Measurements from ENCODE around the gene PAF1. TPM values are rescaled to one million over a fixed set of nuclear protein-coding genes. Genes with fewer than 3 reads are reported as not detected.
A peak's percentile ranks its signal among the peaks of the same experiment; 100 is the strongest.

PAF1 gene
- total RNA-seq, 1 experiment from 2014 or later = 25.3 TPM

- H3K4me2 ChIP-seq (ENCODE audit: low read depth, low read length, poor library complexity, severe bottlenecking) = no peak overlapping the region
- no peaks in the 10 kb centered on the region for H3K9me3 ChIP-seq (ENCODE audit: low read length)
- H3K27me3 ChIP-seq (ENCODE audit: low read length) = no peaks in the 10 kb centered on the region
- H3K4me3 ChIP-seq (ENCODE audit: low read length) = no peak overlapping the region
- no peak overlapping the region for H2AFZ ChIP-seq (ENCODE audit: low read length)
- no peaks in the 10 kb centered on the region; the same call in 1 of the 2 replicates for H4K20me1 ChIP-seq (ENCODE audit: insufficient read depth, low read depth, low read length)
- no peak overlapping the region for H3K9ac ChIP-seq (ENCODE audit: low read length)
- peaks cover 16% of the 10 kb centered on the region; the same call in 1 of the 2 replicates for H3K36me3 ChIP-seq (ENCODE audit: insufficient read depth, low read length)
- no peaks in the 10 kb centered on the region for H3K9me2 ChIP-seq (replicated peaks; ENCODE audit: insufficient read depth, low read length)
- no peak overlapping the region for H3K27ac ChIP-seq (ENCODE audit: low read length)
- H3K79me2 ChIP-seq (ENCODE audit: low read length) = no peaks in the 10 kb centered on the region
- H3K4me1 ChIP-seq (ENCODE audit: low read length) = no peaks in the 10 kb centered on the region
- no peak for DNase-seq
Observed at GRCh38 chr19:39372941-39373340, 18.0 kb downstream of the PAF1 start.

- no peaks in the 10 kb centered on the region for H3K4me1 ChIP-seq (ENCODE audit: low read length)
- no peak overlapping the region for H3K27ac ChIP-seq (ENCODE audit: low read length)
- H3K27me3 ChIP-seq (ENCODE audit: low read length) = no peaks in the 10 kb centered on the region
- H4K20me1 ChIP-seq (ENCODE audit: insufficient read depth, low read depth, low read length) = no peaks in the 10 kb centered on the region; the same call in 1 of the 2 replicates
- peaks cover 16% of the 10 kb centered on the region; the same call in 1 of the 2 replicates for H3K36me3 ChIP-seq (ENCODE audit: insufficient read depth, low read length)
- H3K4me3 ChIP-seq (ENCODE audit: low read length) = no peak overlapping the region
- no peak overlapping the region for H3K4me2 ChIP-seq (ENCODE audit: low read depth, low read length, poor library complexity, severe bottlenecking)
- DNase-seq = no peak
- H2AFZ ChIP-seq (ENCODE audit: low read length) = no peak overlapping the region
- H3K9me3 ChIP-seq (ENCODE audit: low read length) = no peaks in the 10 kb centered on the region
- no peak overlapping the region for H3K9ac ChIP-seq (ENCODE audit: low read length)
- no peaks in the 10 kb centered on the region for H3K79me2 ChIP-seq (ENCODE audit: low read length)
- H3K9me2 ChIP-seq (replicated peaks; ENCODE audit: insufficient read depth, low read length) = no peaks in the 10 kb centered on the region
Observed at GRCh38 chr19:39372047-39372802, 18.7 kb downstream of the PAF1 start.

GRCh38 chr19:39370735-39371134 is 20.2 kb downstream of the PAF1 start:
- Histone ChIP-seq H3K4me1 (ENCODE audit: low read length) (no peaks in the 10 kb centered on the region), H3K79me2 (ENCODE audit: low read length) (no peaks in the 10 kb centered on the region), H3K27ac (ENCODE audit: low read length) (no peak overlapping the region), H2AFZ (ENCODE audit: low read length) (no peak overlapping the region), H3K9me3 (ENCODE audit: low read length) (no peaks in the 10 kb centered on the region), H3K9me2 (replicated peaks; ENCODE audit: insufficient read depth, low read length) (no peaks in the 10 kb centered on the region), H3K36me3 (ENCODE audit: insufficient read depth, low read length) (peaks cover 16% of the 10 kb centered on the region; the same call in 1 of the 2 replicates), H3K27me3 (ENCODE audit: low read length) (no peaks in the 10 kb centered on the region), H4K20me1 (ENCODE audit: insufficient read depth, low read depth, low read length) (peaks cover under 1% of the 10 kb centered on the region; the same call in 1 of the 2 replicates), H3K4me2 (ENCODE audit: low read depth, low read length, poor library complexity, severe bottlenecking) (no peak overlapping the region), H3K4me3 (ENCODE audit: low read length) (no peak overlapping the region), H3K9ac (ENCODE audit: low read length) (no peak overlapping the region)
- no peak for DNase-seq

GRCh38 chr19:39369200-39369599 is 21.7 kb downstream of the PAF1 start:
- H3K4me1 ChIP-seq (ENCODE audit: low read length) = no peaks in the 10 kb centered on the region
- no peaks in the 10 kb centered on the region for H3K9me3 ChIP-seq (ENCODE audit: low read length)
- no peaks in the 10 kb centered on the region for H3K9me2 ChIP-seq (replicated peaks; ENCODE audit: insufficient read depth, low read length)
- peaks cover 18% of the 10 kb centered on the region; the same call in 1 of the 2 replicates for H3K36me3 ChIP-seq (ENCODE audit: insufficient read depth, low read length)
- H3K27me3 ChIP-seq (ENCODE audit: low read length) = no peaks in the 10 kb centered on the region
- H3K27ac ChIP-seq (ENCODE audit: low read length) = no peak overlapping the region
- H2AFZ ChIP-seq (ENCODE audit: low read length) = no peak overlapping the region
- H3K4me2 ChIP-seq (ENCODE audit: low read depth, low read length, poor library complexity, severe bottlenecking) = no peak overlapping the region
- no peak for DNase-seq
- no peaks in the 10 kb centered on the region for H3K79me2 ChIP-seq (ENCODE audit: low read length)
- H3K4me3 ChIP-seq (ENCODE audit: low read length) = no peak overlapping the region
- 0 out of 2 replicates have a peak, but pooled peaks cover 4% of the 10 kb centered on the region for H4K20me1 ChIP-seq (ENCODE audit: insufficient read depth, low read depth, low read length)
- no peak overlapping the region for H3K9ac ChIP-seq (ENCODE audit: low read length)

GRCh38 chr19:39365531-39365930 is 25.4 kb downstream of the PAF1 start:
- no peak for DNase-seq
- H3K79me2 ChIP-seq (ENCODE audit: low read length) = peaks cover 4% of the 10 kb centered on the region
- no peak overlapping the region for H3K4me3 ChIP-seq (ENCODE audit: low read length)
- H3K36me3 ChIP-seq (ENCODE audit: insufficient read depth, low read length) = peaks cover 14% of the 10 kb centered on the region; the same call in 1 of the 2 replicates
- H2AFZ ChIP-seq (ENCODE audit: low read length) = no peak overlapping the region
- H3K9me2 ChIP-seq (replicated peaks; ENCODE audit: insufficient read depth, low read length) = no peaks in the 10 kb centered on the region
- H4K20me1 ChIP-seq (ENCODE audit: insufficient read depth, low read depth, low read length) = peaks cover 7% of the 10 kb centered on the region; the same call in 1 of the 2 replicates
- no peaks in the 10 kb centered on the region for H3K9me3 ChIP-seq (ENCODE audit: low read length)
- peaks cover 24% of the 10 kb centered on the region for H3K4me1 ChIP-seq (ENCODE audit: low read length)
- no peaks in the 10 kb centered on the region for H3K27me3 ChIP-seq (ENCODE audit: low read length)
- H3K9ac ChIP-seq (ENCODE audit: low read length) = no peak overlapping the region
- no peak overlapping the region for H3K27ac ChIP-seq (ENCODE audit: low read length)
- no peak overlapping the region for H3K4me2 ChIP-seq (ENCODE audit: low read depth, low read length, poor library complexity, severe bottlenecking)

- Histone ChIP-seq H3K4me1 (ENCODE audit: low read length) (peaks cover 24% of the 10 kb centered on the region), H3K9me3 (ENCODE audit: low read length) (no peaks in the 10 kb centered on the region), H3K9ac (ENCODE audit: low read length) (no peak overlapping the region), H2AFZ (ENCODE audit: low read length) (no peak overlapping the region), H3K9me2 (replicated peaks; ENCODE audit: insufficient read depth, low read length) (no peaks in the 10 kb centered on the region), H4K20me1 (ENCODE audit: insufficient read depth, low read depth, low read length) (peaks cover 8% of the 10 kb centered on the region; the same call in 1 of the 2 replicates), H3K4me3 (ENCODE audit: low read length) (no peak overlapping the region), H3K27ac (ENCODE audit: low read length) (no peak overlapping the region), H3K4me2 (ENCODE audit: low read depth, low read length, poor library complexity, severe bottlenecking) (no peak overlapping the region), H3K36me3 (ENCODE audit: insufficient read depth, low read length) (peaks cover 19% of the 10 kb centered on the region; the same call in 1 of the 2 replicates), H3K27me3 (ENCODE audit: low read length) (no peaks in the 10 kb centered on the region), H3K79me2 (ENCODE audit: low read length) (peaks cover 7% of the 10 kb centered on the region)
- DNase-seq = peak; percentile 50
Observed at GRCh38 chr19:39363901-39364457, 26.9 kb downstream of the PAF1 start.

GRCh38 chr19:39362682-39363657 is 27.9 kb downstream of the PAF1 start:
- no peak overlapping the region for H2AFZ ChIP-seq (ENCODE audit: low read length)
- no peak overlapping the region for H3K4me3 ChIP-seq (ENCODE audit: low read length)
- H3K4me2 ChIP-seq (ENCODE audit: low read depth, low read length, poor library complexity, severe bottlenecking) = no peak overlapping the region
- peaks cover 8% of the 10 kb centered on the region; the same call in 1 of the 2 replicates for H4K20me1 ChIP-seq (ENCODE audit: insufficient read depth, low read depth, low read length)
- H3K27ac ChIP-seq (ENCODE audit: low read length) = peak overlapping the region; percentile 10; the same call in 1 of the 2 replicates
- no peak overlapping the region for H3K9ac ChIP-seq (ENCODE audit: low read length)
- DNase-seq = no peak
- H3K9me3 ChIP-seq (ENCODE audit: low read length) = no peaks in the 10 kb centered on the region
- no peaks in the 10 kb centered on the region for H3K9me2 ChIP-seq (replicated peaks; ENCODE audit: insufficient read depth, low read length)
- peaks cover 23% of the 10 kb centered on the region; the same call in 1 of the 2 replicates for H3K36me3 ChIP-seq (ENCODE audit: insufficient read depth, low read length)
- peaks cover 24% of the 10 kb centered on the region for H3K4me1 ChIP-seq (ENCODE audit: low read length)
- no peaks in the 10 kb centered on the region for H3K27me3 ChIP-seq (ENCODE audit: low read length)
- peaks cover 7% of the 10 kb centered on the region for H3K79me2 ChIP-seq (ENCODE audit: low read length)
